GM21367 (cell line): ENCODE data around the gene SEC61B.
"Not testable (repeated sequence)": the region's sequence is repeated elsewhere in the genome, so short reads cannot be mapped to it uniquely, and the experiment has no call there.

Source experiments
- ATAC-seq: cut with Tn5 transposase; IDR thresholded peaks from one replicate; pipeline ENCODE4 v1.9.1; 2021; ENCODE audit not compliant: unreplicated experiment

Gene SEC61B

DNA sequence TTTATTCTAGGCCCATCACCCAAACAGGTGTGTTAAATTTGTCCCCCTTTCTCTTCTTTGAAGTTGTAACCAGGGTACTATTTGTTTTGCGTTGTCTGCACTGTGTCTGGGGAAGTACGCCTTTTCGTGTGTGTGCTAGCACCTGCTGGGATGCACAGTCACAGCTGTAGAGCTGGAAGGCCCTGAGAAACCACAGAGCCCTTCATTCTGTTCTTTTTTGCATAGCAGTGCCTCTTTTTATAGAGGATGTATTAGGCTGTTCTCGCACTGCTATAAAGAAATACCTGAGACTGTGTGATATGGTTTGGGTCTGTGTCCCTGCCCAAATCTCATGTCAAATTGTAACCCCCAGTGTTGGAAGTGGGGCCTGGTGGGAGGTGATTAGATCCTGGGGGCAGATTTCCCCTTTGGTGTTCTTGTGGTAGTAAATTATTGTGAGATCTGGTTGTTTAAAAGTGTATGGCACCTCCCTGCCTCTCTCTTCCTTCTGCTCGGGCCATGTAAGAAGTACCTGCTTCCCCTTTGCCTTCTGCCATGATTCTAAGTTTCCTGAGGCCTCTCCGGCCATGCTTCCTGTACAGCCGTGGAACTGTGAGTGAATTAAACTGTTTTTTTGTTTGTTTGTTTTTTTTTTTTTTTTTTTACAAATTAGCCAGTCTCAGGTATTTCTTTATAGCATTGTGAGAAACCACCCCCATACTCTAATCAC, 14.0 kb downstream of the SEC61B start:
- peak; percentile 92 for ATAC-seq

DNA sequence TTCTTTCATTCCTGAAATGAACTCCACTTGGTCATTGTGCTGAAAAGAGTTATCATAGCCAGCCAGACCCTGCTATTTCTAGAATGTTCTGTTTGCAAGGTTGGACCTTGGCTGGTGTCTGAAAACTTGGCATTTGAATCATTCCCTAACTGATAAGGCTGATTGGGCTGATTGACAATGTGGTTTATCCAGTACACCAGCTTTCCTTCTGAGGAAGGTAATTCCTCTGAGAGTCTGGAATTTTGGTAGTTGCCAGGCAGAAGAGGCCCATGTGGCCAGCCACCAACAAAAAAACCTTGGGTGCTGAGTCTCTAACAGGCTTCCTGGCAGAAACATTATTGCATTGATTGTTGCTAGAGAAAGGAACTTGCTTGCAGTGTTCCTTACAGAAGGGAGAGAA, 15.3 kb downstream of the SEC61B start:
- ATAC-seq = no peak

GRCh38 chr9:99237849-99238248, 15.8 kb downstream of the SEC61B start:
- not testable (repeated sequence) for ATAC-seq

- ATAC-seq = no peak
Observed at GRCh38 chr9:99238331-99238730, 16.2 kb downstream of the SEC61B start.

- ATAC-seq = no peak
Observed at GRCh38 chr9:99239341-99240060, 17.4 kb downstream of the SEC61B start.

GRCh38 chr9:99241106-99241505, 19.0 kb downstream of the SEC61B start:
- ATAC-seq = no peak

- ATAC-seq = peak; percentile 92
Observed at GRCh38 chr9:99244344-99245260, 22.5 kb downstream of the SEC61B start.

DNA sequence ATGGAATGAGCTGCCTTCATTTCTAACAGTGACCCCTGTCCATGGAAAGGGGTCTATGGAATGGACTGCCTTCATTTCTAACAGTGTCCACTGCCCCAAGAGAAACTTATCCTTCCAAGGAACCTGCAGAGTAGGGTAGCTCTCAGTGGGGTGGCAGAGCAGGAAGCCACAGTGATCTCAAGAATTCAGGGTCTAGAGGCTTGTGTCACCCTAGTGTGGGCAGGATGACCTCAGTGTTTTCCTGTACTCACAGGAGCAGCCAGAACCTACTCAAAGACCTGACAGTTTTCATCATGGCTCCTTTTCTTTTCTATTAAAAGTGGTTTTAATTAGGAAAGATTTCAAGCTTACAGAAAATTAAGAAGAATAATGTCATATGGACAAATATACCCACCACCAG, 27.5 kb downstream of the SEC61B start:
- no peak for ATAC-seq

DNA sequence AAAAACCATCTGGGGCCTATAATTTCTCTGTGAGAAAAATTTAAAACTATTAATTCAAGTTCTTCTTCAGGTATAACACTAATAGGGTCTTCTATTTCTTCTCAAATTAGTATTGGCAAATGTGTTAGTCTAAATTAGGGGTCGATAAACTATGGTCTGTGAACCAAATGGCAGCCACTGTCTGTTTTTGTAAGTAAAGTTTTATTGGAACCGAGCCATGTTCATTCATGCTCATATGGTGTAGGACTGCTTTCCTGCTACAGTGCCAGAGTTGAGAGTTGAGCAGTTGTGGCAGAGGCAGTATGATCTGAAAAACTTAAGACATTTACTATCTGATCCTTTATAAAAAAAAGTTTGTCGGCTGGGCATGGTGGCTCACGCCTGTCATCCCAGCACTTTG, 29.1 kb downstream of the SEC61B start:
- ATAC-seq = no peak

DNA sequence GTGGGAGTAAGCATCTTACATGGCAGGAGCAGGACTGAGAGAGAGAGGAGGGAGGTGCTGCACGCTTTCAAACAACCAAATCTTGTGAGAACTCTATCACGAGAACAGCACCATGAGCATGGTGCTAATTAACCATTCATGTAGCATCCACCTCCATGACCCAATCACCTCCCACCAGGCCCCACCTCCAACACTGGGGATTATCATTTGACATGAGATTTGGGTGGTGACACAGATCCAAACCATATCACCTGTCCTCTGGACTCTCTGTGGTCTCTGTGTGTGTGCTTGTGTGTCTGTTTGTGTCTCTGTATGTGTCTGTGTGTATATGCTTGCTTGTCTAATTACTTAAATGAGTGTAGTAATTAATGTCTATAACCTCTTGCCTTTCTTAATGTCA, 31.1 kb downstream of the SEC61B start:
- ATAC-seq = peak; percentile 15

DNA sequence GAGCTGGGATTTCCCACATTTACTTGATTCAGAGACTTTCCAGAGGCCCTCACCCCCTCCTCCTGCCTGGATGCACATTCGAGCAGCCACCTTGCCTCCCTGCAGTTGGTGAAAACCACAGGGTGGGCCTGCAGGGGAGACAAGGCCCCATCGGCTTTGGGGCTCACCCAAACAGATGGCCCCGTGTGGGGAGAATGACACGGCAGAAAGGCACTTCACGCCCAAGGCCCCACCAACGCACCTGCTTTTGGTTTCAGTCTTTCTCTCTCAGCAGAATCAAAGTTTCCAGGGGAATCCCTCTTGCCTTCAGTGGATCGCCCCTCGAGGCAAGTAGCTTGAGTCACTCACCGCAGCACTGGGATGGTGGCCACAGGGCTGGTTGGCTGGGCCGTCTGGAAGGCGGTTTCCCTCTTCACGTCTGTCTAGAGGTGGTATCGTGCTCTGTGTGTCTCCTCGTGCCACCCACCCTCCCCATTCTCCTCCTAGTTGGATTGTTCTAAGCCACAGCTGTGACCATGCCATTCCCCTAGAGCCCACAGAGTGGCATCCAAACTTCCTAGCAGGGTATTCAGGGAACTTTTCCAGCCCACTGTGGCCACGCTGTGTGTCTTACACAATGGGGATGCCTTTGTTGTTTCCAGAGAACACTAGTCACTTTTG, 31.8 kb downstream of the SEC61B start:
- ATAC-seq = peak; percentile 84

DNA sequence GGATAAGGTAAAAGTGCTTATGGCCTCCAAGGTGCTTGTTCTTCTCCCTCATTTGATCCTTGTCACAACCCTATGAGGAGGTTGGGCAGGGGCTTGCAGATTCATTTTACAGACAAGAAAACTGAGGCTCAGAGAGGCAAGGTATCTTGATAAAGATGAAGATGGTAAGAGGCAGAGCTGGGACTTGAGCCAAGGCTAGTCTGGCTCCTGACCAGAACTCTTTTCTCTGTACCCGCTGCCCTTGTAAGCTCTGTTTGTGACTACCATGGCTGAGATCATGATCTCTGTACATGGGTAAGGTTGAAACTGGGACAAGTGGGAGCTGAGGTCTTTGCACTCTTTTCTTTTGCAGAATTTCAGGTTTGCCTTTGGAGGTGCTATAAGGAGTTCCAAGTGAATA, 33.6 kb downstream of the SEC61B start:
- ATAC-seq = no peak

DNA sequence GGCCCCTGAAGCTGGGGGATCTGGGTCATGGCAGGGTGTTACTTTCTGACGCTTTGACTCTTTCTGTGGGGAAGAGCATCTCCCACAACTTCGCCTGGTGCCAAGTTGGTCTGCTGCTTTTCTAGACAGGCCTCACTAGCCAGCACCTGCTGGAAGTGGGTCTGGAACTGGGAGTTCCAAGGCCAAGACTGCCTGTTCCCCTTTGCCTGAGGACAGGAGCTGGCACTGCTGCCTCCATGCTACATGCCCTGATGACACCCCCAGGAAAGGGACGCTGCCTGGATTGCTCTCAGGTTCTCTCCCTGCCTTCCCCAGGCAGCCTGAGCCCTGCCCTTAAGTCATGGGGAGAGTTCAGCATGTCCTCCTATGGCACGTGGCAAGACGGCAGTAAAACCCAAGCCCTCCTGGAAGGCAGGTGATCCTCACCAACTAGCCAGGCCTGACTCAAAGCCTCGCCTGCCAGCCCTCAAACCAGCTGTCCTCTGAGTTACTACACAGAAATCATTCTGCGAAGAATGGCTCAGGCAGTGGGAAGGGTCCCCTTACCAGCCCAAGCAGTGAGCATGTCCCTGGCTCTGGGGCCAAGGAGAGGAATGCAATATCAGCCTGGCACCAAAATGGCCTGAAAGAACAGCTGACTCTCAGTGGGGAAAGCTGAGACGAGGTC, 35.8 kb downstream of the SEC61B start:
- ATAC-seq = no peak

- ATAC-seq = no peak
Observed at GRCh38 chr9:99259231-99259918, 37.3 kb downstream of the SEC61B start.

DNA sequence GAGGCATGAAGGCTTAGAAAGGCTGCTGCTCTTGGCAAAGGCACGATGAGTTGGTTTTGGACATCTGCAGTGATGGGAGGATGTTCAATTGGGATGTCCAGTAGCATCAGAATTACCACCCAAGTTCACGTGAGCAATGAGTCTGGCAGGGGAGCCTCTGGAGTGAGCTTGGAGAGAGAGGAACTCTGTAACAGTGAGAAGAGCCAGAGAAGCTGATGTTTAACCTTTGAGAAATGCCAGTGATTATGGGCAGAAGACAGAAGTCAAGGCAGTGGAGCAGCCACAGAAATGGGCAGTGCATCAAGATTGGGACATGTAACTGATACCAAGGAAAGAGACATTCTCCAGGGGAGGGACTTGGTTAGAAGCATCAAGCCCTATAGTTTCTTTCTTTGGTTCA, 39.8 kb downstream of the SEC61B start:
- no peak for ATAC-seq

DNA sequence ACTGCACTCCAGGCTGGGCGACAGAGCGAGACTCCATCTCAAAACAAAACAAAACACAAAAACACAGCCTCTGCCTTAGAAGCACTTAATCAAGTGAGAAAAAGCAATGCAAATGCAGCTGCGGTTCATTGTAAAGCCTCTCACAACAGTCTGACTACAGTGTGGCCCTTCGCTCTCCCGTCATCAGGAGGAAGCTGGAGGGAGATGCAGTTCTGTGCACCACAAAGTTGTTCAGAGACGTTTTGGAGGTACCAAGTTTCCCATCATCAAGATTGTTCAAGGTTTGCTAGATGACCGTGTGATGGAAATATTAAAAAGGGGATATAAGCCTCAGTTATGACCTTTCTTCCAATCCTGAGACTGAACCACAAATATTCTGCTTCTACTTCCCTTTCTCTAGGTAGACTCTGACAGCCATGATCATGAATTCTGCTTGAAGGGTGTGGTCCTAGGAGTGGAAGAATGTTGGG, 40.9 kb downstream of the SEC61B start:
- peak; percentile 48 for ATAC-seq

GRCh38 chr9:99264070-99264680, 42.1 kb downstream of the SEC61B start:
- no peak for ATAC-seq

DNA sequence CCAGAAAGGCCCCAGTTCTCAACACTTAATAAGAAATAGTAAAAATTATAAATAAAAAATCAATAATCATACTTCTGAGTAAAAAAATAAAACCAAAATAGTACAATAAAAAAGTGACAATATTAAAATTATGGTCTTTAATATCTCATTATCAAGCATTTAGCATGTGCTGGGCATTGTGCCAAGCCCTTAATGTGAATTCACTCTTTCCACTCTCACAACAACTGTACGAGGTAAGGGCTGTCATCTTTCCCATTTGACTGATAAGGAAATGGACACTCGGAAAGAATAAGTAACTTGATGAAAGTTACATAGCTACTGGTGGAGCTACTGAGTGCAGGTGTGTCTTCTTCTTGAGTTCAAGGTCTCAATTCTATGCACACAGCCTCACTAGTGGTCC, 43.6 kb downstream of the SEC61B start:
- no peak for ATAC-seq

DNA sequence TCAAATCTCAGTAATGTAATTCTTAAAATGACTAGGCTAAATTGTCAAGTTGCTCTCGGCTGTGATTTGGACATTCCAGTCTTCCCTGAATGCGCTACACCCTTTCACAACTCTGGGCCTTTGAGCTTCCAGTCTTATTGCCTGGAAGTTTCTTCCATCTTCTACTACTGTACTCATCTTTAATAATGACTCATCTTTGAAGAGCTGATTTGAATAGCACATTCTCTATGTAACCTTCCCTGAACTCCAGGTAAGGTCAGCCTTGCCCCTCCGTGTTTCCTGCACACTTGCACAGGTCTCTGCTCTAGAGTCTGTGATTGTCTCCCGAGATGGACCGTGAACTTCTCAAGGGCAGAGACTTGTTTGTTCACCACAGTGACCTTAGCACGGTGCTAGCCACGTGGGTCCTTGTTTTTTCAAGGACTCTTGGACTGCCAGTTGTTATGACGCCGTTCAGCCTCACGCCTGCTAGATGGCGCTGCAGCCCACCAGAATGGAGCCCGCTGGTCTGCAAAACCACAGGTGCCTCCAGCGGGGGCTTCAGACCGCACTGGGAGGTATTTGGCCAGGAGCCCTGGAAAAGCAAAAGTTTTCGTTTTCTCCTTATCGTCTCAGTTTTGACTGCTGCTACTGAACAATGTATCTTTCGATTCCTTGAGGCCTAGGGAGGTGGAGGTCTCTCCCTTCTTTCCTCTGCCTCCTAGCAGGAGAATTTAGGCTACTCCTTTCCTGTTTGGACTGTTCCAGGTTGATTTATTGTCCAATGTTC, 44.4 kb downstream of the SEC61B start:
- ATAC-seq = peak; percentile 42
